HFFc6 (cell line): ENCODE measurements around the gene SLC4A5. TPM values are rescaled to one million over a fixed set of nuclear protein-coding genes. Genes with fewer than 3 reads are reported as not detected.

ENCODE experiments used
- DNase-seq: peaks from one replicate; pipeline ENCODE4 v3.0.0-alpha.2; 2018
- H3K27ac Mint-ChIP-seq: 2 replicates; pipeline ENCODE4 v1.8.0; 2020; ENCODE audit warnings: mild to moderate bottlenecking, mixed read lengths
- H3K27me3 Mint-ChIP-seq: 2 replicates; pipeline ENCODE4 v1.8.0; 2021; ENCODE audit warnings: mild to moderate bottlenecking, moderate library complexity, mixed read lengths; ENCODE audit not compliant: insufficient read depth
- H3K36me3 Mint-ChIP-seq: 2 replicates; pipeline ENCODE4 v1.8.0; 2021; ENCODE audit warnings: low read depth, mixed read lengths
- H3K4me1 Mint-ChIP-seq: 2 replicates; pipeline ENCODE4 v1.8.0; 2020; ENCODE audit warnings: low read depth, mixed read lengths
- H3K4me3 Mint-ChIP-seq: 2 replicates; pipeline ENCODE4 v1.8.0; 2020; ENCODE audit warnings: mild to moderate bottlenecking, moderate library complexity, mixed read lengths
- H3K9me3 Mint-ChIP-seq: 2 replicates; pipeline ENCODE4 v1.8.0; 2020; ENCODE audit warnings: mild to moderate bottlenecking, mixed read lengths
- CTCF ChIP-seq: fragments of 200-600 bp; sonication (generic); IDR thresholded peaks from 2 replicates; pipeline ENCODE4 v1.5.0; 2021; ENCODE audit warnings: antibody characterized with exemption, mild to moderate bottlenecking
- total RNA-seq, 6 experiments: library from RNA; stranded (reverse); fragmentation: NEBNext Ultra II Directional; extraction: Animal tissue kit (Norgen Biotek cat#: 25700); gene quantifications; 2 replicates in 1 of 6; 3 replicates in 5 of 6; pipeline ENCODE4 v1.2.3, GENCODE V29; 2021

SLC4A5 gene
- total RNA-seq, 6 experiments from 2014 or later, result 0.19 to 0.40 (median 0.31) TPM; not detected in 3

GRCh38 chr2:74293191-74293991 lies 49.8 kb downstream of the SLC4A5 start:
- peaks cover 4% of the 10 kb centered on the region; the same call in 1 of the 2 replicates for H3K36me3 Mint-ChIP-seq
- no peak for TF ChIP-seq CTCF
- H3K9me3 Mint-ChIP-seq, result peaks cover 6% of the 10 kb centered on the region
- no peak overlapping the region for H3K27ac Mint-ChIP-seq
- H3K4me1 Mint-ChIP-seq, result no peaks in the 10 kb centered on the region; the same call in 1 of the 2 replicates
- H3K27me3 Mint-ChIP-seq, result peaks cover 25% of the 10 kb centered on the region
- no peak overlapping the region for H3K4me3 Mint-ChIP-seq
- DNase-seq, result no peak

GRCh38 chr2:74292751-74293150 lies 50.5 kb downstream of the SLC4A5 start:
- DNase-seq, result no peak
- Mint-ChIP-seq H3K9me3 (no peaks in the 10 kb centered on the region), H3K4me3 (no peak overlapping the region), H3K27ac (no peak overlapping the region), H3K4me1 (no peaks in the 10 kb centered on the region; the same call in 1 of the 2 replicates), H3K36me3 (no peaks in the 10 kb centered on the region), H3K27me3 (peaks cover 25% of the 10 kb centered on the region)
- TF ChIP-seq CTCF, result no peak

GRCh38 chr2:74291886-74292621 lies 51.2 kb downstream of the SLC4A5 start:
- TF ChIP-seq CTCF, result no peak
- no peak overlapping the region for H3K4me3 Mint-ChIP-seq
- DNase-seq, result no peak
- no peaks in the 10 kb centered on the region; the same call in 1 of the 2 replicates for H3K4me1 Mint-ChIP-seq
- H3K9me3 Mint-ChIP-seq, result no peaks in the 10 kb centered on the region
- no peaks in the 10 kb centered on the region for H3K36me3 Mint-ChIP-seq
- no peak overlapping the region for H3K27ac Mint-ChIP-seq
- peaks cover 22% of the 10 kb centered on the region for H3K27me3 Mint-ChIP-seq

GRCh38 chr2:74291218-74291544 lies 52.0 kb downstream of the SLC4A5 start:
- H3K4me3 Mint-ChIP-seq, result no peak overlapping the region
- H3K27me3 Mint-ChIP-seq, result peaks cover 18% of the 10 kb centered on the region
- no peaks in the 10 kb centered on the region; the same call in 1 of the 2 replicates for H3K4me1 Mint-ChIP-seq
- TF ChIP-seq CTCF, result no peak
- H3K9me3 Mint-ChIP-seq, result no peaks in the 10 kb centered on the region
- H3K36me3 Mint-ChIP-seq, result no peaks in the 10 kb centered on the region
- H3K27ac Mint-ChIP-seq, result no peak overlapping the region
- no peak for DNase-seq

GRCh38 chr2:74290466-74291217 lies 52.6 kb downstream of the SLC4A5 start:
- H3K36me3 Mint-ChIP-seq, result no peaks in the 10 kb centered on the region
- no peak for TF ChIP-seq CTCF

More at GRCh38 chr2:74290466-74291217, 52.6 kb downstream of the SLC4A5 start:
- no peak for DNase-seq
- H3K27me3 Mint-ChIP-seq, result peaks cover 18% of the 10 kb centered on the region
- H3K27ac Mint-ChIP-seq, result no peak overlapping the region
- H3K9me3 Mint-ChIP-seq, result no peaks in the 10 kb centered on the region
- no peak overlapping the region for H3K4me3 Mint-ChIP-seq
- H3K4me1 Mint-ChIP-seq, result no peaks in the 10 kb centered on the region; the same call in 1 of the 2 replicates
